ENCODE measurements around the gene LAMA5. TPM values are rescaled to one million over a fixed set of nuclear protein-coding genes. Genes with fewer than 3 reads are reported as not detected.

Gene LAMA5
- total RNA-seq, 1 experiment from 2014 or later = 61.0 TPM

DNA sequence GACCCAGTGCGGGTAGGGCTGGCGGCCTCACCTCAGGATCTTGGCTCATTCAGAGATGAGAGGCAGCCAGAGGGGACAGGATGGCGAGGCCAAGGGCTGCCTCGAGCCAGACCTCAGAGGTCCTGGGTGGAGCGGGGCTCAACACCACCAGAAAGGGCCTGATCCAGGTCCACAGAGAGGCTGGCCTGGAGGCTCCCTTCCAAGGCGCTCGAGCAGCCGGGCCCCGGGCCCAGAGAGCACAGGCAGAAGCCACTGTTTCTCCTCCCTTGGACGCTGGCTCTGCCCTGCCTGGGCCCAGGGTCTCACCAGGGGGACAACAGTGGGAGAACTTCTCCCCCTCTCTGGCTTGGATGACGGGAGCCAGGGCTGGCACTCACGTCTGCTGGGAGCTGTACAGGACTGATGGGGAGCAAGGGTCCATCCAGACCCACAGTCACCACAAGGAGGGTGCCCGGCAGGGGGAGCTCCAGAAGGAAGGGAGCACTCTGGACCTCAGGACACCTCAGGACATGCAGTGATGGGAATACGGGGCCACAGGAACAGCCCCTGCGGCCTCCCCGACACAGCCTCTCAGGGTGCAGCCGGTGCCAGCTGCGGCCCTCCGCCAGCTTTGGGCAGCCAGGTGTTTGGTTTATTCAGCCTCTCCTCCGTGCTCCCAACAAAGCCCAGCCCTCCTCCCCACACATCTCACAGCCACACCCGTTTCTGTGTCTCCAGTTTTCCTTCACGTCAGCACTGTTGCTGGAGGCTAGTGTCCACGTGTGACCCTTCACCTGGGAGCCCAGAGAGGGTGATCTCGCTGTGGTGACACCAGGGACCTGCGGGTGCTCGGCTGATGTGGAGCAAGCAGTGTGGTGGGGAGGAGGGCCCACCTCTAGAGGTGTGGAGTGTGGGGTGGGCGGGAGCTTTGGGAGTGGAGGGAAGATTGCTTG lies 28.5 kb upstream of the LAMA5 start:
- Histone ChIP-seq H3K36me3 (replicated peaks; ENCODE audit: control insufficient read depth, insufficient read depth, low read length) (no peaks in the 10 kb centered on the region; the same call in 1 of the 2 replicates), H3K4me3 (ENCODE audit: insufficient read depth, low read depth, low read length) (no peak overlapping the region), H3K27me3 (ENCODE audit: control insufficient read depth, insufficient read depth, low read length) (no peaks in the 10 kb centered on the region)
- DNase-seq = no peak

DNA sequence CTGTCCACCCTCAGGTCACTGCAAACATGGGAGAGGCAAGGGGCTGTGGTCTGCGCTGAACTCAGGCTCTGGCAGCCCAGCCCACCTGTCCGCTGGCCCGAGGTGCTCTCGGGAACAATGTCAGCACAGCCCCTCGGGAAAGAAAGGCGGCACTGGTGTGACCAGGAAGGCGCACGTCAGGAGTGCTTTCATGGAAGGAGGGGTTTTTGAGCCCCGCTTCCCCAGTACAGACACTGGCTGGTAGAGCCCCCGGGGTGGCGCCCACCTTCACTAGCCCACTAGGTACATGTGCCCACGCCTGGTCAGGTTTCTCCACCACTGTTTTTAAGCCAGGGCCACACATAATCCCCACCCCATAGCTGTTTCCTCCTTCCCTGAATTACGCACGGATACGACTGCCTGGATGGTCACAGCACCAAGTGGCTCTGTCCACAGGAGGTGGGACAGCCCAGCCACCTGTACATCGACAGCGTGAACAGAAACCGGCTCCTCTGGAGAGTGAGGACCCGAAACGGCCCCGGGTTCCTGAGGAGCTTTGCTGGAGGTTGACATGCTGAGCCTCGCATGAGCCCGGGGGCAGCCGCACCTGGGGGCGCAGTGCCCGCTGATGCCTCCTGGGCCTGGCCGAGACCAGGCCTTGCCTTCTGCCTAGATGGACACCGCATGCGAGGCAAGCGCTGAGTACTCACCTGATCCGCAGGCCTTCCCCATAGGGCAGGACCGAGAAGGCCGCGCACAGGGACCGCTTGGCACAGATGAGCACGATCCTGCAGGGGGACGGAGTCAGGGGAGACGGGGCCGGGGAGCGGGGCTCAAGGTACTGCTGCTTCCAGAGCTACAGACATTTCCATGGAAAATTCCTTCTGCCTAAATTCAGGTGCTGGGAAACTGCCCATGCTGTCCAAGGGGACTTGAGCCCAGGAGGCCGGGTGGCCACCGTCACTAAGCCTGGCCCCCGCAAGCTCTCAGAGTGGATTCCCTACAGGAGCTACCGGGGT lies 27.4 kb upstream of the LAMA5 start:
- DNase-seq = no peak

DNA sequence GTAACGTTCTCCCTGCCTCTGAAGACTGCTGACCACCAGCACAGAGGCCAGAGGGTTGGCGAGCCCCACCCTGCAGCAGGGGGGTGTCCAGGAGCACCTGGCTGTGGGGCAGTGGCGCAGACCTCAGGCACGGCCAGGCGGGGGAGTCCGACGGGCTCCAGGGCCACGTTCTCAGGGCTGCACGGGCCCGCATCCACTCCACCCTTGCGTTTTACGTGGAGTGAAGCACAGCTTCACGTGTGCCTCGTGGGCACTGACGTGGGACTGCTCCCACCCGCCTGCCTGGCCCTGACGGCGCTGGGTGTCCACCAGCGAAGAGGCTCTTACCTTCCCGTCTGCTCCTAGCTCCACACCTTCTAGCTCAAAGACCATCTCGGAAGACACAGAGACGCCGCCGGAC lies 26.7 kb upstream of the LAMA5 start:
- Histone ChIP-seq H3K36me3 (replicated peaks; ENCODE audit: control insufficient read depth, insufficient read depth, low read length) (peaks cover 5% of the 10 kb centered on the region), H3K27me3 (ENCODE audit: control insufficient read depth, insufficient read depth, low read length) (no peaks in the 10 kb centered on the region), H3K4me3 (ENCODE audit: insufficient read depth, low read depth, low read length) (no peak overlapping the region)
- no peak for DNase-seq

More for the DNA sequence above, 27.4 kb upstream of the LAMA5 start:
- Histone ChIP-seq H3K4me3 (ENCODE audit: insufficient read depth, low read depth, low read length) (no peak overlapping the region), H3K27me3 (ENCODE audit: control insufficient read depth, insufficient read depth, low read length) (no peaks in the 10 kb centered on the region), H3K36me3 (replicated peaks; ENCODE audit: control insufficient read depth, insufficient read depth, low read length) (peaks cover under 1% of the 10 kb centered on the region; the same call in 1 of the 2 replicates)

DNA sequence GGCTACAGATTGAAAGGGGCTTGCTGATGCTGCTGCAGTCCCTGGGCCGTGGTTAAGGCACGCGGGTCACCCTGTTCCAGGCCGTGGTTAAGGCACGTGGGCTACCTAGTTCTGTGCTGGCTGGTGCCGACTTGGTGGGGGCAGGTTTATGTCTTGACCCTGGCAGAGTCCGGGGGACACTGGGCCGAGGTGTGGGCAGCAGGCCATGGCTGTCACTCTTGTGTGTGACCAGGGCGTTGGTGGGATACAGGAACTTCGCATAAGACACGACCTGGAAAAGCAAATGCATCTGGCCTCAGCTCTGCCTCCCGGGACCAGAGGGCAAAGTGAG lies 26.2 kb upstream of the LAMA5 start:
- Histone ChIP-seq H3K27me3 (ENCODE audit: control insufficient read depth, insufficient read depth, low read length) (no peaks in the 10 kb centered on the region), H3K4me3 (ENCODE audit: insufficient read depth, low read depth, low read length) (no peak overlapping the region), H3K36me3 (replicated peaks; ENCODE audit: control insufficient read depth, insufficient read depth, low read length) (peaks cover 10% of the 10 kb centered on the region)
- no peak for DNase-seq

DNA sequence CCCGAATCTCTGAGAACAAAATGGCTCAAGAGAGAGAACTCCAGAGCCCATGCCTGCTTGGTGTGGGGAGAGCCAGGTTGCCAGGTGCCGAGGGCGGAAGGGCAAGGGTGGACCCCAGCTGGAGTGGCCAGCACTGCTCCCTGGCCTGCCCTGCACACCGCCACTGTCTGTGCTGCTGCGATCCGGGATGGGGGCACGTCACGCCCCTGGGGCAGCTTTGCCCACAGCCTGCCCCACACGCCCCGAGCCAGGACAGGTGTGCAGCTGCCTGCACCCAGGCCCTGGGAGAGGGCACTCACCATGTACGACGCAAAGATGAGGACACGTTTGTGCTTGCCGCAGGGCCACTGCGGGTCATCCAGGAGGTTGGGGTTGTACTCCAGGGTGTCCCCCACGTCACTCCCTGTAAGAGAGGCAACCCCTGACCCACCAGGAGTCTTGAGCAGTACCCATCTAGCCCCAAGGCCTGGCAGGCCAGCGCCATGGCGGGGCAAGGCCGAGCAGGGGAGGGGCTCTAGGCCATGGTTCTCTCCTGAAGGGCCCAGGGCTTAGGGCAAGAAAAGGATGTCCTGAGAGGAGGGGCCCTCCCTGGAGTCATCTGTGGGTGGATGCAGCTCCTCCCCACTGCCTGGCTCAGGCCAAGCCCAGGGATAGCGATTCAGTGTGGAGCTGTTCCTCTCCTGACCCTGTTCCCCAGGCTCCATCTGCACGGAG lies 25.7 kb upstream of the LAMA5 start:
- H3K4me3 ChIP-seq (ENCODE audit: insufficient read depth, low read depth, low read length) = no peak overlapping the region
- no peaks in the 10 kb centered on the region for H3K27me3 ChIP-seq (ENCODE audit: control insufficient read depth, insufficient read depth, low read length)
- DNase-seq = no peak
- H3K36me3 ChIP-seq (replicated peaks; ENCODE audit: control insufficient read depth, insufficient read depth, low read length) = peaks cover 15% of the 10 kb centered on the region

DNA sequence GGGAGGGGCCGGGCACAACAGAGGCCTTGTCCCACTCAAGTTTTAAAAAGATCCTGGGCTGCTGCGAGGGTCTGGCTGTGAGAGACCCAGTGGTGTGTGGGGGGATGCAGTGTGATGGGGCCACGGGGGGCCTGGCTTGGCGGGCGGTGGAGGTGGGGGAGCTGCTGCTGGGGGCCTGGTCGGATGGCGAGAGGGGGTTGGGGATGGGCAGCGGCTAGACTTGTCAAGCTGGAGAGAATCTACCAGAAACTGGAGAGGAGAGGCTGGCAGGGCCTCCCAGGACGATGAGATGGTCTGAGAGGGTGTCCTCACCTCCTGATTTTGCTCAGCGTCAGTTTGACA lies 24.9 kb upstream of the LAMA5 start:
- Histone ChIP-seq H3K27me3 (ENCODE audit: control insufficient read depth, insufficient read depth, low read length) (no peaks in the 10 kb centered on the region), H3K36me3 (replicated peaks; ENCODE audit: control insufficient read depth, insufficient read depth, low read length) (peaks cover 17% of the 10 kb centered on the region), H3K4me3 (ENCODE audit: insufficient read depth, low read depth, low read length) (no peak overlapping the region)
- DNase-seq = no peak

DNA sequence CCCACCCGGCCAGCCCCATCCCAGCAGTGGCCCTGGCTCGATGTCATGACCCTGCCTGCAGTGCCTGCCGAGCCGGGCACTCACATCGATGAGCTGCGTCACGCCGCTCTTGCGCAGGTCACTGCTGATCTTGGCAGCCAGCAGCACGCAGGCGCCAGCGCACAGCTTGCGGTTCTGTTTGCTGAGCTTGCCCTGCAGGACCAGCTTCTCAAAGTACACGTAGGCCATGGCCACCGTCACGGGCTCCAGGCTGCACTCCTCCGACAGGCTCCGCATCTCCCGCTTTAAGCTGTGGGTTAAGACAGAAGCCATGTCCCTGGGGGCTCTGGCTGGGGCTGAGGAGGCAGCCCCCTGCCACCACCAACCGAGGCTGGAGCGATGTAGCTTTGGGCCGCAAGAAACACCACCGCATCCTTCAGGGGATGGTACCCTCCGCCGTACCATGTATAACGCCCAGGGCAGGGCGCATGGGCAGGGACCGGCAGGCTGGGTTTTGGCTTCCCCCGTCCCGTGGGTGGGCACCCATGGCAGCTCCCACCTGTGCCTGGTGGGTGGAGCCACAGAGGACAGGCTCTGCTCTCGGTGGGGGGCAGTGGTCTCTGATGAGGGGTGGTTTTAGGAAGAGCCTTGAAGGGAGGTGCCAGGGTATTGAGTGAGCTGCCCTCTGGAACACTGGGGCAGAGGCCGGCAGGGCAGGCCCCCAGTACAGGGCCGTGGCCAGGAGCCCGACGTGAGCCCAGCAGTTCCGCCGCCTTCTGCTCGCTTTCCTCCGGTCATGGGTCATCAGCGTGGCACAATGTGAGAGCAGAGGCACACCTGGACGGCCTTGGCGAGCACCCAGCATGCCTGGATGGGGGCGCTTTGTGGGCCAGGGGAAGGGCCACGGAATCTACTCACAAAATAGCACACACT lies 24.3 kb upstream of the LAMA5 start:
- DNase-seq = no peak
- Histone ChIP-seq H3K4me3 (ENCODE audit: insufficient read depth, low read depth, low read length) (no peak overlapping the region), H3K36me3 (replicated peaks; ENCODE audit: control insufficient read depth, insufficient read depth, low read length) (peaks cover 17% of the 10 kb centered on the region), H3K27me3 (ENCODE audit: control insufficient read depth, insufficient read depth, low read length) (no peaks in the 10 kb centered on the region)

DNA sequence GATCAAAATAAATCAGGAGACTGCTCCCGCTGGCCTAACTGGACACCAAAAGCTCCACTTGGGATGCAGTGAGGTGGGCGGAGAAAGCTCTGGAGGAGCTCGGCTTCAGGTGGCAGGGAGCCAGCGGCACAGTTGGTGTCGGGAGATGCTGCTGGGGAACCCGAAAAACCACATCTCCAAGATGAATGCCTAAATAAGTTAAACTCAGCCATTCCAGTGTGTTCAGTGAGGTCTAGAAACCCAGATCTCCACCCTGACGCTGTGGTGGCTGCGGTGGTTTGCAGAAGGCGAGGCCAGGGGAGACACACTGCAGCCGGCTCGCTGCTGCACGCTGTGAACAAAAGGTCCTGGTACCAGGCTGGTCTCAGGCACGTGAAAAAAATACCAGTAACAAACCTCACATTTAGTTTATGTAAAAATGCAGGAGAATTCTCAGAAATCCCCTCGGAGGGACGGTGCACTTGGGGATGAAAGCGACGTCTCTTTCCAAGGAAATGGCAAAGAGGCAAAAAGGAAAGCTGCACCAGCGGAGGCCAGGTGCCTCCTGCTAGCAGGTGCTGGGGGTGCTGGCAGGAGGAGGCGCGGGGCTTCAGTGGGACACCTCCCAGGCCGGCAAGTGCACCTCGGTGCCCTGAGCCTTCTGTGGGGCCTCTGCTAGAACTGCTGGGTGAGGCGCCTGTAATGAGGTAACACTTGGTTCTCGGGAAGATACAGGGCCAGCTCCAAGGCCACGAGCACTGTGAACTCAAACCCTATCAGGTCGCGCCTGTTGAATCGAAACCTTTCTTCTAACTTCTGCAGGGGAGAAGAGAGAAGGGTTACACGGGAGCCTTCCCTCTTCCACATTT lies 23.4 kb upstream of the LAMA5 start:
- Histone ChIP-seq H3K4me3 (ENCODE audit: insufficient read depth, low read depth, low read length) (no peak overlapping the region), H3K36me3 (replicated peaks; ENCODE audit: control insufficient read depth, insufficient read depth, low read length) (peaks cover 17% of the 10 kb centered on the region), H3K27me3 (ENCODE audit: control insufficient read depth, insufficient read depth, low read length) (no peaks in the 10 kb centered on the region)
- DNase-seq = no peak

DNA sequence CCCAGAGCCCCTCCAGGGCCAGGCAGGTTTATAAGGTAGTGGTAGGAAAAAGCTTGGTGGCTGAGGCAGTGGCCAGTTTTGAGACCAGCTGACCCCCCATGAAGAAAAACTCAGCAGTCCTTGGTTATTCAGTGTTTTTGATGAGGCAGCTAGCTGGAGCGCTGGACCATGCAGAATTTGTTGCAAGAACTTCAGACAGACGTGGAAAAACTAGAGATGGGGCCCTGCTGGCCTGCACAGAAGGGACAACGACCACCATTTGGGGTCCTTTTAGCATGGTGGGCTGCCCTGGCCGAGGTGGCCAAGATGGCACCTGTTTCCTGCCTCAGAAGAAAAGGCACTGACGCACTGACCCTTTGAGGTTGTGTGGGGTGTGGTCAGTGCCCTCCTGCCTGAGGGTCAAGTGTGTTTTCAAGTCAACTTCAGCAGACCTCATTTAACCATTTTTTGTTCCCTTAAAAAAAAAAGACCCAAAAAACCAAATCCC lies 22.5 kb upstream of the LAMA5 start:
- Histone ChIP-seq H3K4me3 (ENCODE audit: insufficient read depth, low read depth, low read length) (no peak overlapping the region), H3K36me3 (replicated peaks; ENCODE audit: control insufficient read depth, insufficient read depth, low read length) (peaks cover 17% of the 10 kb centered on the region), H3K27me3 (ENCODE audit: control insufficient read depth, insufficient read depth, low read length) (no peaks in the 10 kb centered on the region)
- no peak for DNase-seq

DNA sequence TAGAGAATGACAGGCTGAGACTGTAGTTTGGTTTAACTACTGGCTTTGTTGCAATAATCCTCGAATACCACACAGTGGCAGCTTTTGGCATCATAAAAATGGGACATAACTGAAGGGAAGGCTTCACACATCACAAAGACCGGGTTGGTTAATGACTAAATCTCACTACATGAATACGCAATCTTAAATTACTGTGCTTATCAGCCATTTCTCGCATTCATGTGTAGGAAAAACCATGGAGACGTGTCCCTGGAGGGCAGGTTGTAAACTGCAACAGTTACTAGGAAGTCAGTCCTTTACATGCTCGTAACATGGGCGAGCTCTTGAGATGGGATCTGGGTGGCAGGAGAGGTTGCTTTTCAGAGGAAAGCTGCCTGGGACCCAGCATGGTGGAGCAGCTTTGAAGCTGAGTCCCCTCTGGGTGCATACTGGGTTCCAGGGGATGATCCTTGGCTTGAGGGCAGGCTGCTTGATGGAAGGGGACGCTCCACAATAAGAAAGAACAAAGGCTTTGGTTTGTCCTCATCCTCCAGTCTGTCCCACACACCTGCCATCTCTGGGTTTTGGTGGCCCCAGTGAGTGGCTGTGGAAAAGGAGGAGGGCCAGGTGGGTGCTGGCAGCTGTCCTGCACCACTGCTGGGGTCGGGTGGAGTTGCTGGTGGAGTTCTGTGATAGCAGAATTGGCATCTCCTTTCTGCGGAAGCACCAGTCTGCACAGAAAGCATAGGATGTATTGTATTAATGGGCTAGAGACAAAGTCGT lies 21.9 kb upstream of the LAMA5 start:
- H3K4me3 ChIP-seq (ENCODE audit: insufficient read depth, low read depth, low read length) = no peak overlapping the region
- H3K36me3 ChIP-seq (replicated peaks; ENCODE audit: control insufficient read depth, insufficient read depth, low read length) = peaks cover 17% of the 10 kb centered on the region
- no peak for DNase-seq
- no peaks in the 10 kb centered on the region for H3K27me3 ChIP-seq (ENCODE audit: control insufficient read depth, insufficient read depth, low read length)

DNA sequence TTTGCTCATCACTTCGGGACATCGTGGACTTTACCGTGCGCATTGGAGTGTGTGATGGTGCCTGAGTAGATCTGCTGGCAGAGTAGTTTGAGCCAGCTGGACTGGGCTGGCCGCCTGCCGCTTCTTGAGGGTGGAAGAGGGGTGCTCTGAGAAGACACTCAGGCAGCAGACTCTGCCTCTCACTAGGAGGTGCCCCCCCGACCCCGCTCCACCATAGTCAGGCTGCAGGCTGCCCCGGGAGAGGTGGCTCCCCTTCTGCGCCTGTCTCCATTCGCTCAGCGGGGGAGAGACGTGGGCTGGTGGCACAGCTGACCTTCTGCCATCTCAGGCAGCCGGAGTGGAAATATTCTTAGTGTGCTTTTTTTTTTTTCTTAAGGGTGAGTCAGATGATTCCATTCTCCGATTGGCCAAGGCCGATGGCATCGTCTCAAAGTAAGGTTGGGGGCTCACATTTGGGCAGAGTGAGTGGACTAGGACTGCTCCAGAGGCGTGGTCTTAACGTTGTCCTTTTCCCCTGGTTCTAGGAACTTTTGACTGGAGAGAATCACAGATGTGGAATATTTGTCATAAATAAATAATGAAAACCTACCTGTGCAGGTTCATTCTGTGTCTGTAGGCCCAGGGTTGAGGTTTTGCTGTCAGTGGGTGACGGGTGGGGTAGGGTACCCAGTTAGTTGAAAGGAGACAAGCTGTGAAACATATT lies 21.0 kb upstream of the LAMA5 start:
- Histone ChIP-seq H3K4me3 (ENCODE audit: insufficient read depth, low read depth, low read length) (peak overlapping the region; percentile 90), H3K27me3 (ENCODE audit: control insufficient read depth, insufficient read depth, low read length) (no peaks in the 10 kb centered on the region), H3K36me3 (replicated peaks; ENCODE audit: control insufficient read depth, insufficient read depth, low read length) (peaks cover 17% of the 10 kb centered on the region)
- DNase-seq = no peak

Data from H7 (cell line).